HPDE6-E6E7 (cell line): ENCODE results near the gene TMEM143.
"Not testable (repeated sequence)": the region's sequence is repeated elsewhere in the genome, so short reads cannot be mapped to it uniquely, and the experiment has no call there.

Experiments used
- DNase-seq: peaks from one replicate; pipeline ENCODE4 v3.0.0; 2011; ENCODE audit warnings: missing footprints; ENCODE audit errors: extremely low spot score

The TMEM143 gene

GRCh38 chr19:48391100-48392005 lies 27.6 kb upstream of the TMEM143 start, which contains the start of gene KDELR1:
Gene KDELR1, minus strand, starts transcription at chr19:48391551. Its CDS starts 193 bp downstream, at chr19:48391358.
- DNase-seq: no peak

GRCh38 chr19:48390188-48391099 lies 26.7 kb upstream of the TMEM143 start:
- no peak for DNase-seq

DNA sequence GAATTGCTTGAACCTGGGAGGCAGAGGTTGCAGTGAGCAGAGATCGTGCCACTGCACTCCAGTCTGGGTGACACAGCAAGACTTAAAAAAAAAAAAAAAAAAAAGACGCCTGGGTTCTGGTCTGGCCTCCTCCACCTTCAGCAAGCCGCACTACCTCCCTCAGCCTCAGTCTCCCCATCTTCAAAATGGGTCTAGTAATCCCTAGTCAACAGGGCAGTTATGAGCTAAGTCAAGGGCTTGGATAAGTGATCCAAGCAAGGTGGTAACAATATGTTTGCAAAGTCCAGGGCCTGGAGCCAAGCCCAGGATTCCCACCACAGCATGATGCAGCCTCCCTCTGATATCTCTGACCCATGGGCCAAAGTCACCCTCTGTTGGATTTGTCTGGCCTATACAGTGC lies 23.2 kb upstream of the TMEM143 start:
- DNase-seq: no peak

GRCh38 chr19:48385461-48386087 lies 21.8 kb upstream of the TMEM143 start:
- no peak for DNase-seq

DNA sequence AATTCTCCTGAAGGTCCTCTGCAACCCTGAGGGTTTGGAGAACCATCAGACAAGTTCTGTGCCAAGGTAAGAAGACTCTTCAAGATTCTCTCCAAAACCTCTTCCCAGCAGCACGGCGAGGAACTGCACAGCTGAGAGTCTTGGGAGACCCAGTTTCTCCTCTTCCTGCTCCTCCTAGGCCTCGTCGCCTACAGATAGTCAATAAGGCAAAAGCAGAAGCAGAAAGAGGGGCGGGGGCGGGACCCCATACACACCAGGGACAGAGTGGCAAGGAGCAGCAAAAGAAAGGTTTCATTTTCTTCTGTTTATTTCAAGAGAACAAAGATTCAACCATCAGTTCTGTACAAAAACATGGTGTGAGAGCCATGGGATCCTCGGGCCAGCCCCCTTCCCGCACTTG lies 18.5 kb upstream of the TMEM143 start:
- DNase-seq: no peak

DNA sequence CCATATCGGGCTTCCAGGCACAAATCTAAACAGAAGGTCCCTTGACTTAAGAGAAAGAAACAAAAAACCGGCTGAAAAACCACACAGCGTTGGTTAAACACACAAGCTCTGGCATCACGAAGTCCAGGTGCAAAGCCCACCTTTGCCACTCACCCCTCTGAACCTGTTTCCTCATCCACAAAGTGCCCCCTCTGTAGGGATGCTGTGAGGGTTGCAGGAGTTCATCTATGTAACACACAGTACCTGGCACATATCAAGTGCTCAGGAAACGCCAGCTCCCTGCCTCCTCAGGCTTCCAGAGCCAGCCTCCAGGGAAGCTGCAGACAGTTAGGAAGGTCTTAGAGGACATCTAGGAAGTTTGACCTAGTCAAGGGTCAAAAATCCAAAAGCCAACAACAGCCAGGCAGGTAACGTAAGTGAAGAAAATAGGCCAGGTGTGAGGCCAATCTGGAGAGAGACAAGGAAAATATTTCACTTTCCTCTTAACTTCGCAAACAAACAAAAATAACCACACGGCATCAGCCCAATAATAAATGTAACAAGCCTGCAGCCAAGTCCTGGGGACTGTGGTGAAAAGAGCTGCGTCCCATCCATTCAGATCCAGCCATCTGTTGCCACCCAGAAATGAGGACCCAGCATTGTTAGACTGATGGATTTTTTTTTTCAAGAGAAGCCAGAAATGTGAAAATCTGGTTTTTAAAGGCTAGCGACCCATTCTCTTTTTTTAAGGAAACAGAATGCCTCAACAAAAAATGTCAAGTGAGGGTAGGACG lies 17.6 kb upstream of the TMEM143 start:
- no peak for DNase-seq

DNA sequence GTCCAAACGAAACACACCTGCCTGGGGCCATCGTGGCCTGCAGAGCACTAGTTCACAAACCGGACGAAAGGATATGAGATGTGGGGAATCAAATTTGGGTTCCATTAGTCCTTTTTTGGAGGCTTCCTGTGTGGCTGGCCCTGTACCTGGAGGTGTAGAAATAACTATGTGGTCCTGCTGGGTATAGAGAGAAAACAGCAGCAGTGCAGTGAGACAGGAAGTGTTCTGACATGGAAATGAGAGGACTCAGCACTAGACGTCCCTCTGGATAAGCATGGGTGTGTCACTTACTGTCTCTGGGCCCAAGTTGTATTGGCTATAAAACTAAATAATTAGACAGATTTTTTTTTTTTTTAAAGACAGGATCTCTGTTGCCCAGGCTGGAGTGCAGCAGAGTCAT lies 15.3 kb upstream of the TMEM143 start:
- DNase-seq: no peak

- no peak for DNase-seq
Measured at GRCh38 chr19:48378194-48378570, 14.4 kb upstream of the TMEM143 start.

- no peak for DNase-seq
Measured at GRCh38 chr19:48373567-48373966, 9.8 kb upstream of the TMEM143 start.

GRCh38 chr19:48372904-48373303 lies 9.2 kb upstream of the TMEM143 start:
- no peak for DNase-seq

- not testable (repeated sequence) for DNase-seq
Measured at GRCh38 chr19:48371771-48372170, 8.0 kb upstream of the TMEM143 start.

DNA sequence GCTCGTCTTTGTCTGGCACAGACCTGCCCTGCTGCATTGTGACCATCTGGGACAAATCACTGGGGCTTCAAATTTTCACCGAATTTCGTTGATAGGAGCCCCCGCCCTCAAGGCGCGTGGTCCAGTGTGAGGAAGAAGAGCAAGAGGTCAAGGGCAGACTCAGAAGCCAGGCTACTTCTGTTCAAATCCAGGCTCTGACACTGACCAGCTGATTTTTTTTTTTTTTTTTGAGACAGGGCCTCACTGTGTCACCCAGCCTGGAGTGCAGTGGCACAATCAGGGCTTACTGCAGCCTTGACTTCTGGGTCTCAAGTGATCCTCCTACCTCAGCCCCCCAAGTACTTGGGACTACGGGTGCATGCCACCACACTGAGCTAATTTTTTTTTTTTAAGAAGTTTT lies 7.6 kb upstream of the TMEM143 start:
- DNase-seq: no peak

- no peak for DNase-seq
Measured at GRCh38 chr19:48370955-48371354, 7.2 kb upstream of the TMEM143 start.

- no peak for DNase-seq
Measured at GRCh38 chr19:48368936-48369335, 5.2 kb upstream of the TMEM143 start.

GRCh38 chr19:48367855-48368254 lies 4.1 kb upstream of the TMEM143 start:
- no peak for DNase-seq

GRCh38 chr19:48365602-48366001 lies 1.9 kb upstream of the TMEM143 start:
- DNase-seq: no peak

DNA sequence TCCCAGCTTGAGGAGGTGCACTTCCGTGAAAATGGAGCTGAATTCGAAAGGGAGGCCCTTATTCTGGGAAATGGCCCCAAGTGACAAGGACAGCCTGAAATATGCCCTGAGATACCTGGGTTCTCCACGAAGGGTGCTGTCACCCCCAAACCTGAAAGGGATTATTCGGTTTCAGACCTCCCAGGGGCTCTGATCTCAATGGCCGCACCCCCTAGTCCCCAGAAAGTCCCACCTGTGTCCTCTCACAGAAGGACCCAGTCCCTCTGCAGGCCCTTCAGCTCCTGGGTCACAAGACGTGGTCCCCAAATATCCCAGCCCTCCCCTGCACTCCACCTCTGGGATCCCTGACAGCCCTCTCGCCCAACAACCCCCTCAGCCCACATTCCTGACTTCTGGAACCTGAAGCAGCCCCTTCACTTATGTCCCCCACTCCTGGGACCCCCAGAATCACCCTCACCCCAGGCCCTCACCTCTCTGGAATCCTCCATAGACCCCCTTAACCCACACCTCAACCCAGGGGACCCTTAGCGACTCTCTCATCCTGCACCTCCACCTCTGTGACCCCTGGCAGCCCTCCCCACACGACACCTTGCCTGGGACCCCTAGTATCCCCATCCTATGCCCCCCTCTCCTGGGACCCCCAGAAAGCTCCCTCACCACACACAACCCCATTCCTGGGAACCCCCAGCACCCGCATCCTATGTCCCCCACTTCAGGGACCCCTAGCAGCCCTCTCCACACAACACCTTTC lies 1.0 kb upstream of the TMEM143 start:
- DNase-seq: no peak

DNA sequence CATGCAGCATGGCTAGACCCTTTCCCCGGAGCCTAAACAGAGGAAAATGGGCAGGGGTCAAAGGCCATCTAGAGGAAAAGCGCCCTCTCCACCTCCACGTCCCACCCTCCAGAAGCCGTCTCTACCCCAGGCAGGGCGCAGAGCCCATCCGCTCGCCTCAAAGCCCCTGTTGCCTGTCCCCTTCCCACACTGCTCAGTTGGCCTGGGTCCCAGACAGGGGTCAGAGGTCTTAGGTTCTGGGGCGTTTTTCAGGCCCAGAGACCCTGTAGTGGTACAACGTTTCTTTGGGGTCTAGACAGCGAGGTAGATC lies 285 bp downstream of the TMEM143 start:
- no peak for DNase-seq

DNA sequence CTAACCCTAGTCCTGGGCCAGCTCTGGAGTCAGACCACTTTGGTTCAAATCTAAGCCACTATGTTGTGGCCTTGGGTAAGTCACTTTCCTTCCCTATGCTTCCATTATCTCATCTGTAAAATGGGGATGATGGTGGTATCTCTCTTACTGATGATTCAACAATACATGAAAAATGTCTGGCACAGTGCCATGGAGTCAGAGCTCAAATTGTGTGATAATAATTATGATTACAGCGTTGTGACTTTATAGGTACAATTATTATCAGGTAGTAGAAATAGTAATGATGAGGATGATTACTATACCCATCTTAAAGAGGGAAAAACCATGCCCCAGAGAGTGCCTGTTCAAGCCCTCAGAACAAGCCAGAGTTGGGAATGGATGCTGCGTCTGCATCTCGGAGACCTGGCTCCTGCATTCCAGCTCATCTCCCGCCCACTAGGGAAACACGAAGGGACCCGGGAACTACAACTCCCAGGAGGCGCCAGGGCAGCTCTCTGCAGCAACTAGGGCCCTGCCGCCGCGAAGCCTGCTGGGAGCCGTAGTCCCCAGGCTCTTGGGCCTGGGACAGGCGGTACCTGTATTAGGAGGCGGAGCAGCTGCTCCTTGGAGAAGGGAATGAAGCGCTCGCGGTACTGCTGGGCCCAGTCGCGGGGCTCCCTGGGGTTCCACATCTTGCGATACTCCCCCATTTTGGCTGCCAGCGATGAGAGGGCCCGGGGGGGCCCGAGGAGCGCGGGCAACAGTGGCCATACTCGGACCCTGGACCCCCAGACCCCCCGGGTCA lies 832 bp downstream of the TMEM143 start:
- peak; percentile 97 for DNase-seq

DNA sequence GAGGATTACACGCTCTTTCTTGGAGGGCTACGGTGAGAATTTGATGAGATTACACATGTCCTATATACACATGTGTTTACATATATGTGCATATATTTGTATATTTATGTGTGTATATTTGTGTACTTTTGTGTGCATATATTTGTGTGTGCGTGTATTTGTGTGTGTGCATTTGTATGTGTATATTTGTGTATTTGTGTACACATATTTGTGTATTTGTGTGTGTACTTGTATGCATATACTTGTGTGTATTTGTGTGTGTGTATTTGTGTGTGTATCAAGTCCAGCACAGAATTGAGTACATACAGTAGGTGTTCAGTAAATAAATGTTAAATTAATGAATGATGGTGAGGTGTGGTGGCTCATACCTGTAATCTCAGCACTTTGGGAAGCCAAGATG lies 1.8 kb downstream of the TMEM143 start:
- DNase-seq: no peak
